Measurements from ENCODE around the gene PATJ. TPM values are rescaled to one million over a fixed set of nuclear protein-coding genes. Genes with fewer than 3 reads are reported as not detected.

PATJ gene
- total RNA-seq, 2 donors from 2014 or later, result 47.8 to 64.5 TPM

DNA sequence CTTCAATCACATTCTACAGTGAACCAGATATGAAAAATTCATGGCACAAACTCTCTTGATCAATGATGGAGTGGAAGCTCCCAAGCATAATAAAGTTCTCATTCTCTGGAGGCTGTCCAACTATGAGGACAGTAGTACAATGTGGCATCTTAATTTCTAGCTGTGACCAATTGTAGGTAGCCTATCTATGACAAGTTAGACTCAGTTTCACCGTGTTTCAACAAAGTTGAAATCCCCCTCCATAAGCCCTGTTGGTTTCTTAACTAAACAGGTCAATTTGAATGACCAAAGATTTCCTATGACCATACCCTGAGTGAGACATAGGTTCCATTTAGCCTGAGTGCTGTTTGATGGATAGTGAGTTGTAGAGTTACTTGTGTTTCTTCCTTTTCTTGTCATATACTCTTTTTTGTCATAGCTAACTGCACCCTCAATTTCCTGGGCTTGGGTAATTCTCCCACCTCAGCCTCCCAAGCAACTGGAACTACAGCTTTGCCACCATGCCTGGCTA, 11.8 kb downstream of the PATJ start:
- DNase-seq (ENCODE audit: low spot score) (no peak), ATAC-seq (ENCODE audit: insufficient number of reproducible peaks, low FRiP score, low read depth) (no peak)
- H3K27me3 ChIP-seq (replicated peaks; ENCODE audit: insufficient read depth), result no peaks in the 10 kb centered on the region
- H3K4me1 ChIP-seq (ENCODE audit: control insufficient read depth in 1 of 2, low read depth in 2 of 2), result peaks cover 0 to 12% of the 10 kb centered on the region in 2 donors
- no peak overlapping the region for H3K4me3 ChIP-seq
- TF ChIP-seq, protein P1, sequence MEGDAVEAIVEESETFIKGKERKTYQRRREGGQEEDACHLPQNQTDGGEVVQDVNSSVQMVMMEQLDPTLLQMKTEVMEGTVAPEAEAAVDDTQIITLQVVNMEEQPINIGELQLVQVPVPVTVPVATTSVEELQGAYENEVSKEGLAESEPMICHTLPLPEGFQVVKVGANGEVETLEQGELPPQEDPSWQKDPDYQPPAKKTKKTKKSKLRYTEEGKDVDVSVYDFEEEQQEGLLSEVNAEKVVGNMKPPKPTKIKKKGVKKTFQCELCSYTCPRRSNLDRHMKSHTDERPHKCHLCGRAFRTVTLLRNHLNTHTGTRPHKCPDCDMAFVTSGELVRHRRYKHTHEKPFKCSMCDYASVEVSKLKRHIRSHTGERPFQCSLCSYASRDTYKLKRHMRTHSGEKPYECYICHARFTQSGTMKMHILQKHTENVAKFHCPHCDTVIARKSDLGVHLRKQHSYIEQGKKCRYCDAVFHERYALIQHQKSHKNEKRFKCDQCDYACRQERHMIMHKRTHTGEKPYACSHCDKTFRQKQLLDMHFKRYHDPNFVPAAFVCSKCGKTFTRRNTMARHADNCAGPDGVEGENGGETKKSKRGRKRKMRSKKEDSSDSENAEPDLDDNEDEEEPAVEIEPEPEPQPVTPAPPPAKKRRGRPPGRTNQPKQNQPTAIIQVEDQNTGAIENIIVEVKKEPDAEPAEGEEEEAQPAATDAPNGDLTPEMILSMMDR (IDR thresholded peaks at IDR 0.05), result no peak
- H3K36me3 ChIP-seq, result no peaks in the 10 kb centered on the region
- no peak overlapping the region for H3K27ac ChIP-seq
- no peaks in the 10 kb centered on the region for H3K9me3 ChIP-seq

GRCh38 chr1:61754545-61754944, 12.3 kb downstream of the PATJ start:
- peaks cover 0 to 15% of the 10 kb centered on the region in 2 donors for H3K4me1 ChIP-seq (ENCODE audit: control insufficient read depth in 1 of 2, low read depth in 2 of 2)
- no peaks in the 10 kb centered on the region for H3K36me3 ChIP-seq
- TF ChIP-seq, protein P1 (IDR thresholded peaks at IDR 0.05), result no peak
- no peaks in the 10 kb centered on the region for H3K27me3 ChIP-seq (replicated peaks; ENCODE audit: insufficient read depth)
- H3K9me3 ChIP-seq, result no peaks in the 10 kb centered on the region
- DNase-seq (ENCODE audit: low spot score) (no peak), ATAC-seq (ENCODE audit: insufficient number of reproducible peaks, low FRiP score, low read depth) (no peak)
- H3K4me3 ChIP-seq, result no peak overlapping the region
- no peak overlapping the region for H3K27ac ChIP-seq

GRCh38 chr1:61756773-61757172, 14.5 kb downstream of the PATJ start:
- Histone ChIP-seq H3K27me3 (replicated peaks; ENCODE audit: insufficient read depth) (no peaks in the 10 kb centered on the region), H3K4me3 (no peak overlapping the region), H3K4me1 (ENCODE audit: control insufficient read depth in 1 of 2, low read depth in 2 of 2) (peaks cover 0 to 15% of the 10 kb centered on the region in 2 donors), H3K27ac (no peak overlapping the region), H3K9me3 (no peaks in the 10 kb centered on the region), H3K36me3 (no peaks in the 10 kb centered on the region)
- TF ChIP-seq, protein P1 (IDR thresholded peaks at IDR 0.05), result no peak
- ATAC-seq (ENCODE audit: insufficient number of reproducible peaks, low FRiP score, low read depth) (no peak), DNase-seq (ENCODE audit: low spot score) (no peak)

- peaks cover 0 to 15% of the 10 kb centered on the region in 2 donors for H3K4me1 ChIP-seq (ENCODE audit: control insufficient read depth in 1 of 2, low read depth in 2 of 2)
- H3K27me3 ChIP-seq (replicated peaks; ENCODE audit: insufficient read depth), result no peaks in the 10 kb centered on the region
- DNase-seq (ENCODE audit: low spot score) (no peak), ATAC-seq (ENCODE audit: insufficient number of reproducible peaks, low FRiP score, low read depth) (no peak)
- H3K27ac ChIP-seq, result no peak overlapping the region
- TF ChIP-seq, protein P1 (IDR thresholded peaks at IDR 0.05), result no peak
- no peaks in the 10 kb centered on the region for H3K9me3 ChIP-seq
- no peak overlapping the region for H3K4me3 ChIP-seq
- H3K36me3 ChIP-seq, result no peaks in the 10 kb centered on the region
Observed at GRCh38 chr1:61757950-61758349, 15.7 kb downstream of the PATJ start.

DNA sequence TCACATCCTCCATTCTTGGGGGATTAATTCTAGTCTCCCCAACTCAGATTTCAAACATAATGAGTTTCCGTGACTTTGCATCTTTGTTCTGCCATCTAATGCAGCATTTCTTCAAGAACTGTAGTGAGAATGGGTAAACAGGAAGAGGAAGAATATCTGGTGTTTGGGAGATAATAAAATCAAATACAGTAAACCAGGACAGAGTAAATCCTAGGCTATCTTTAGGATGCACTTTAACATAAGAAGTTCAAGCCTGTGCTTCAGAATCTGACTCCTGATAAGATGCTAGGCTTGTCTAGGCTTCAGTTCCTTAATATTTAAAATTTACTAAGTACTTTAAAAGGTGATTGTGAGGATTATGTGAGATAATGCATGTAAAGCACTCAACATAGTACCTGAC, 27.9 kb downstream of the PATJ start:
- TF ChIP-seq, protein P1 (IDR thresholded peaks at IDR 0.05), result no peak
- Histone ChIP-seq H3K4me1 (ENCODE audit: control insufficient read depth in 1 of 2, low read depth in 2 of 2) (no peaks in the 10 kb centered on the region), H3K9me3 (no peaks in the 10 kb centered on the region), H3K27me3 (replicated peaks; ENCODE audit: insufficient read depth) (no peaks in the 10 kb centered on the region), H3K36me3 (peaks cover 8% of the 10 kb centered on the region), H3K27ac (no peak overlapping the region), H3K4me3 (no peak overlapping the region)
- no peak for ATAC-seq (ENCODE audit: insufficient number of reproducible peaks, low FRiP score, low read depth)
- DNase-seq (ENCODE audit: low spot score), result no peak

Data from thoracic aorta (tissue), 2 donors.